ENCODE data around the gene OARD1.

Gene OARD1

DNA sequence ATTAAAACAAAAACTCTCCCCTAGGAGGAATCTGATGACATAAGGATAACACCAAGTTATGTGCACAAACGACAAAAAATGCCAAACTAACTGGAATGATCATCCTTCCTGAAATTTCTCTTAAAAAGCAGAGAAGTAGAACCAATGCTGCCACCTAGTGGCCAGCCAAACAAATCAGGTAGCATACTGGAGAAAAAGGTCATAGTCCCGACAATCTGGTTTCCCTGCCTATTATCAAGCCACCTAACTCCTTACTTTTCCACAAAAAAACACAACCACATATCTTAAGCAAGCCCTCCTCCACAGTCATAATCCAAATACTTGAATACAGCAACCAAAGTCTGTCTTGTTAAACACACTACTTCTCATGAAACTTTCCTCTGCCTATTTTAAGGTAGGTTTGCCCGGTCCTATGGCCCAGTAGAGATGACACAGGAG, 5.3 kb downstream of the OARD1 start:
- Mint-ChIP-seq H3K36me3 (ENCODE audit: low read depth) (peaks cover 82% of the 10 kb centered on the region), H3K4me1 (ENCODE audit: low read depth) (peaks cover 15% of the 10 kb centered on the region), H3K9me3 (no peaks in the 10 kb centered on the region), H3K4me3 (no peak overlapping the region), H3K27me3 (no peaks in the 10 kb centered on the region), H3K27ac (no peak overlapping the region)
- intact Hi-C loops (cut with micrococcal nuclease): loop anchor here (1.0 kb wide), 1 partner anchor 61 kb away; no protein-coding TSS in a partner anchor

- Mint-ChIP-seq H3K27me3 (no peaks in the 10 kb centered on the region), H3K4me3 (no peak overlapping the region), H3K4me1 (ENCODE audit: low read depth) (peaks cover 12% of the 10 kb centered on the region), H3K9me3 (no peaks in the 10 kb centered on the region), H3K27ac (no peak overlapping the region), H3K36me3 (ENCODE audit: low read depth) (peaks cover 88% of the 10 kb centered on the region)
- intact Hi-C loops (cut with micrococcal nuclease): no loop called here
Observed at GRCh38 chr6:41065550-41066026, 6.6 kb downstream of the OARD1 start.

DNA sequence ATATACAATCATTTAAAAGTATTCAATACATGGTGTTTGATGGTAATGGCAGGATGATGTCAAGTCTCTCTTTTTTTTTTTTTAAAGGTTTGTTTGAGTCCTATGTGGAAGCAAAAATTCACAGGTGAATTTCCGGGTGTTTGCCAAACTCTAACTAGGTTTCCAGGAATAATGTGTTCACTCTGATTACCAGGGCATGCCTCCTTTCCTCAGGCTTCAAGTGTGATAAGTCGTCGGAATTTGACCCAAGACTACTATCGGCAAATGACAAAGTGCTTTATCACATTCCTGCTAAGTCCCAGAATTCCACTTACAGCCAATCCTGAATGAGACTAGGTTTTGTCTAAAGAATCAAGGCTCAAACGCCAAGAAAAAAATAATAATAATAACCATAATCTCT, 7.3 kb downstream of the OARD1 start:
- H3K27me3 Mint-ChIP-seq: no peaks in the 10 kb centered on the region
- intact Hi-C loops (cut with micrococcal nuclease): no loop called here
- no peak overlapping the region for H3K4me3 Mint-ChIP-seq

GRCh38 chr6:41063884-41064285, 8.3 kb downstream of the OARD1 start:
- H3K9me3 Mint-ChIP-seq: no peaks in the 10 kb centered on the region
- H3K27me3 Mint-ChIP-seq: no peaks in the 10 kb centered on the region
- no peak overlapping the region for H3K27ac Mint-ChIP-seq
- H3K4me3 Mint-ChIP-seq: no peak overlapping the region
- intact Hi-C loops (cut with micrococcal nuclease): no loop called here
- peaks cover 13% of the 10 kb centered on the region for H3K4me1 Mint-ChIP-seq (ENCODE audit: low read depth)
- H3K36me3 Mint-ChIP-seq (ENCODE audit: low read depth): peaks cover 88% of the 10 kb centered on the region

More for the DNA sequence above, 7.3 kb downstream of the OARD1 start:
- H3K27ac Mint-ChIP-seq: no peak overlapping the region
- peaks cover 7% of the 10 kb centered on the region for H3K4me1 Mint-ChIP-seq (ENCODE audit: low read depth)
- no peaks in the 10 kb centered on the region for H3K9me3 Mint-ChIP-seq
- peaks cover 88% of the 10 kb centered on the region for H3K36me3 Mint-ChIP-seq (ENCODE audit: low read depth)

- Mint-ChIP-seq H3K36me3 (ENCODE audit: low read depth) (peaks cover 74% of the 10 kb centered on the region), H3K4me1 (ENCODE audit: low read depth) (peaks cover 29% of the 10 kb centered on the region), H3K27ac (no peak overlapping the region), H3K4me3 (no peak overlapping the region), H3K27me3 (no peaks in the 10 kb centered on the region), H3K9me3 (no peaks in the 10 kb centered on the region)
- intact Hi-C loops (cut with micrococcal nuclease): no loop called here
Observed at GRCh38 chr6:41062056-41062455, 10.1 kb downstream of the OARD1 start.

DNA sequence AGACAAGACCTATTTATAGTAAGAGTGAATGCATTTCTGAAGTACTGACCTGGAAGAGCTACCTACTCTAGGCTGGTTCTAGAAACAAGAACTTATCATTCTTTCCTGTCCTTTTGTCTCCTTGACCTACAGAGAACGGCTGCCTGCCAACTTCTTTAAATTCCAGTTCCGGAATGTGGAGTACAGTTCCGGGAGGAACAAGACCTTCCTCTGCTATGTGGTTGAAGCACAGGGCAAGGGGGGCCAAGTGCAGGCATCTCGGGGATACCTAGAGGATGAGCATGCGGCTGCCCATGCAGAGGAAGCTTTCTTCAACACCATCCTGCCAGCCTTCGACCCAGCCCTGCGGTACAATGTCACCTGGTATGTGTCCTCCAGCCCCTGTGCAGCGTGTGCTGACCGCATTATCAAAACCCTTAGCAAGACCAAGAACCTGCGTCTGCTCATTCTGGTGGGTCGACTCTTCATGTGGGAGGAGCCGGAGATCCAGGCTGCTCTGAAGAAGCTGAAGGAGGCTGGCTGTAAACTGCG, 10.9 kb downstream of the OARD1 start:
- intact Hi-C loops (cut with micrococcal nuclease): no loop called here
- Mint-ChIP-seq H3K27me3 (no peaks in the 10 kb centered on the region), H3K9me3 (no peaks in the 10 kb centered on the region), H3K4me1 (ENCODE audit: low read depth) (peaks cover 23% of the 10 kb centered on the region), H3K36me3 (ENCODE audit: low read depth) (peaks cover 66% of the 10 kb centered on the region), H3K4me3 (no peak overlapping the region), H3K27ac (no peak overlapping the region)

- intact Hi-C loops (cut with micrococcal nuclease): no loop called here
- H3K27ac Mint-ChIP-seq: peak overlapping the region; percentile 35
- H3K36me3 Mint-ChIP-seq (ENCODE audit: low read depth): peaks cover 66% of the 10 kb centered on the region
Observed at GRCh38 chr6:41059556-41059955, 12.6 kb downstream of the OARD1 start.

GRCh38 chr6:41058783-41059181, 13.4 kb downstream of the OARD1 start:
- H3K4me3 Mint-ChIP-seq: no peak overlapping the region
- peak overlapping the region; percentile 35 for H3K27ac Mint-ChIP-seq
- intact Hi-C loops (cut with micrococcal nuclease): no loop called here
- H3K27me3 Mint-ChIP-seq: no peaks in the 10 kb centered on the region
- peaks cover 62% of the 10 kb centered on the region for H3K36me3 Mint-ChIP-seq (ENCODE audit: low read depth)
- peaks cover 23% of the 10 kb centered on the region for H3K4me1 Mint-ChIP-seq (ENCODE audit: low read depth)
- H3K9me3 Mint-ChIP-seq: no peaks in the 10 kb centered on the region

More at GRCh38 chr6:41059556-41059955, 12.6 kb downstream of the OARD1 start:
- Mint-ChIP-seq H3K9me3 (no peaks in the 10 kb centered on the region), H3K4me3 (no peak overlapping the region), H3K4me1 (ENCODE audit: low read depth) (peaks cover 23% of the 10 kb centered on the region), H3K27me3 (no peaks in the 10 kb centered on the region)

GRCh38 chr6:41056768-41057490, 15.2 kb downstream of the OARD1 start:
- no peaks in the 10 kb centered on the region for H3K9me3 Mint-ChIP-seq
- peaks cover 39% of the 10 kb centered on the region for H3K4me1 Mint-ChIP-seq (ENCODE audit: low read depth)
- H3K27me3 Mint-ChIP-seq: no peaks in the 10 kb centered on the region
- H3K4me3 Mint-ChIP-seq: no peak overlapping the region
- intact Hi-C loops (cut with micrococcal nuclease): no loop called here
- H3K27ac Mint-ChIP-seq: peak overlapping the region; percentile 35
- H3K36me3 Mint-ChIP-seq (ENCODE audit: low read depth): peaks cover 48% of the 10 kb centered on the region

DNA sequence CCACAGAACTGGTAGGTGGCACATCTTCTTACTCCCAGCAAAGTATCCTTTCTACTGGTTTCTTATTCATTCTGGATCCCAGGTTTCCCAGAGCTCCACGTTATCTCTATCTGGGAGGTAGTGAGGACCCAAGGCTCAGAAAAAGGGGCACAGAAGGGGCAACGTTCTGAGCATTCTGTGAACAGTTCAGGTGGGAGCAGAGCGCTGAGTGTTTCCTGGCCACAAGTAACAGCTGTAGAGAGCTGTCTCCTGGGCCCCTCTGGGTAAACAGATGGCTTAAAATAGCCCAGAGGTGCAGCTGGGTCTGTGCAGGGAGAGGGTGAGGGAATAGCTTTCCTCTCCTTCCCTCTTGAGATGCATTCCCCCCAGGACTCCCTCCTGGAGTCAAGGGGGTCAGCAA, 17.0 kb downstream of the OARD1 start:
- H3K27ac Mint-ChIP-seq: no peak overlapping the region

DNA sequence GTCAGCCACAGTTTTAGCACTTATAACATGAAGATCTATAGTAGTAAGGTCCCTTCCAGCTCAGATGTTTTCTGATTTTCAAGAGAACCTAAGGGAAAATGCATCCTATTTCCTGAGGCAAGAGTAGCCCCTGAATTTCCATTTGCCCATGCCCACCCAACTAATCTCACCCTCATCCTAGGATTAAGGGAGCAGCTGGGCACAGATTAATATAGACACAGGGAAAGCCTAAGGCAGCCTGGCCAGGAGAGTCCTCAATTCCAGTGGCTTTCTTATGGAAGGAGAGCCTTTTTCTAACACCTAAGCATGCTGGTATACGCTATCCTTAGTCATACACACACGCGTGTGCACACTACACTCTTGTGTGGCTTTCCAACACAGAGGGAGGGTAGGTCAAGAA, 17.6 kb downstream of the OARD1 start:
- H3K36me3 Mint-ChIP-seq (ENCODE audit: low read depth): peaks cover 30% of the 10 kb centered on the region
- intact Hi-C loops (cut with micrococcal nuclease): no loop called here
- H3K27ac Mint-ChIP-seq: no peak overlapping the region
- H3K27me3 Mint-ChIP-seq: no peaks in the 10 kb centered on the region
- H3K4me1 Mint-ChIP-seq (ENCODE audit: low read depth): peaks cover 56% of the 10 kb centered on the region
- no peak overlapping the region for H3K4me3 Mint-ChIP-seq
- H3K9me3 Mint-ChIP-seq: no peaks in the 10 kb centered on the region

More for the DNA sequence above, 17.0 kb downstream of the OARD1 start:
- Mint-ChIP-seq H3K9me3 (no peaks in the 10 kb centered on the region), H3K4me1 (ENCODE audit: low read depth) (peaks cover 52% of the 10 kb centered on the region), H3K4me3 (no peak overlapping the region), H3K27me3 (no peaks in the 10 kb centered on the region), H3K36me3 (ENCODE audit: low read depth) (peaks cover 31% of the 10 kb centered on the region)
- intact Hi-C loops (cut with micrococcal nuclease): no loop called here

DNA sequence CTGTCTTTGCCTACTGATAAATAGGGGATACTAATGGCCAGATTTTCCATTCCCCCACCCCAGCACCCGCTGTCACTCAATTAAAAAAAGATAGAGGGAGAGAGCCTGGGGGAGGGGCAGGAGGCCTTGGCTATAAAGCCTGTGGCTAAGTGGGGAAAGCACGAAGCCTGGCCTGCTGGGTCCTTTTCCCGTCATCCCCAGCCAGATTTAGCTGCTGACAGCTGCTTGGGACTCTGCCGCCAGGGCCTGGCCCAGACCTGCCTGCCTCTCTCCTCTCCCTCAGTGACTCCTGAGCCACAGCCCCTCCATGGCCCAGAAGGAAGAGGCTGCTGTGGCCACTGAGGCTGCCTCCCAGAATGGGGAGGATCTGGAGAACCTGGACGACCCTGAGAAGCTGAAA, 19.1 kb downstream of the OARD1 start, which contains the start of gene APOBEC2:
TSS of gene APOBEC2 (plus strand) at position 162 of the 400 bp plus-strand sequence. CDS start at position 308, 146 bp downstream.
- H3K9me3 Mint-ChIP-seq: no peaks in the 10 kb centered on the region
- no peaks in the 10 kb centered on the region for H3K27me3 Mint-ChIP-seq
- no peak within 1 kb of the TSS for H3K4me3 Mint-ChIP-seq
- peaks cover 43% of the 10 kb centered on the region for H3K4me1 Mint-ChIP-seq (ENCODE audit: low read depth)
- intact Hi-C loops (cut with micrococcal nuclease): no loop called here
- H3K36me3 Mint-ChIP-seq (ENCODE audit: low read depth): peaks cover 37% of the 10 kb centered on the region
- H3K27ac Mint-ChIP-seq: peak within 1 kb of the TSS; percentile 70

GRCh38 chr6:41051873-41052272, 20.3 kb downstream of the OARD1 start:
- Mint-ChIP-seq H3K27ac (peak overlapping the region; percentile 70), H3K4me1 (ENCODE audit: low read depth) (peaks cover 34% of the 10 kb centered on the region), H3K9me3 (no peaks in the 10 kb centered on the region), H3K36me3 (ENCODE audit: low read depth) (peaks cover 36% of the 10 kb centered on the region), H3K27me3 (no peaks in the 10 kb centered on the region), H3K4me3 (peak overlapping the region; percentile 23)
- intact Hi-C loops (cut with micrococcal nuclease): no loop called here

GRCh38 chr6:41050536-41050935, 21.6 kb downstream of the OARD1 start:
- Mint-ChIP-seq H3K9me3 (no peaks in the 10 kb centered on the region), H3K4me3 (no peak overlapping the region), H3K27me3 (no peaks in the 10 kb centered on the region), H3K36me3 (ENCODE audit: low read depth) (peaks cover 31% of the 10 kb centered on the region), H3K4me1 (ENCODE audit: low read depth) (peaks cover 34% of the 10 kb centered on the region), H3K27ac (no peak overlapping the region)
- intact Hi-C loops (cut with micrococcal nuclease): no loop called here
